ENCODE results near the gene ADGRA3.

The ADGRA3 gene

GRCh38 chr4:22521240-22521639 lies 5.4 kb upstream of the ADGRA3 start:
- Mint-ChIP-seq H3K27me3 (peaks cover 14% of the 10 kb centered on the region), H3K4me1 (peaks cover 3% of the 10 kb centered on the region), H3K9me3 (no peaks in the 10 kb centered on the region), H3K27ac (no peak overlapping the region), H3K4me3 (no peak overlapping the region)
- DNase-seq (no peak), ATAC-seq (no peak)

- H3K27ac Mint-ChIP-seq, result peak overlapping the region; percentile 96 to 98
- DNase-seq (peak; percentile 50 to 51), ATAC-seq (peak; percentile 88)
- H3K4me1 Mint-ChIP-seq, result peaks cover 31% of the 10 kb centered on the region
- no peaks in the 10 kb centered on the region for H3K9me3 Mint-ChIP-seq
- peak overlapping the region; percentile 99 for H3K4me3 Mint-ChIP-seq
- H3K27me3 Mint-ChIP-seq, result peaks cover 16% of the 10 kb centered on the region
Measured at GRCh38 chr4:22515145-22515887, 550 bp downstream of the ADGRA3 start.

- ATAC-seq (no peak), DNase-seq (no peak)
- Mint-ChIP-seq H3K4me3 (peak overlapping the region; percentile 99), H3K9me3 (no peaks in the 10 kb centered on the region), H3K4me1 (peaks cover 35% of the 10 kb centered on the region), H3K27ac (peak overlapping the region in 1 of 2 donors; percentile 96), H3K27me3 (peaks cover 16% of the 10 kb centered on the region)
Measured at GRCh38 chr4:22514481-22514880, 1.4 kb downstream of the ADGRA3 start.

- Mint-ChIP-seq H3K4me1 (peaks cover 36% of the 10 kb centered on the region), H3K27ac (no peak overlapping the region), H3K4me3 (peak overlapping the region; percentile 99), H3K9me3 (no peaks in the 10 kb centered on the region), H3K27me3 (peaks cover 16% of the 10 kb centered on the region)
- no peak for DNase-seq
- ATAC-seq, result no peak
Measured at GRCh38 chr4:22514001-22514400, 1.9 kb downstream of the ADGRA3 start.

- Mint-ChIP-seq H3K27ac (no peak overlapping the region), H3K4me1 (peaks cover 42% of the 10 kb centered on the region), H3K9me3 (no peaks in the 10 kb centered on the region), H3K27me3 (peaks cover 12% of the 10 kb centered on the region), H3K4me3 (no peak overlapping the region)
- DNase-seq (no peak), ATAC-seq (no peak)
Measured at GRCh38 chr4:22512306-22512705, 3.6 kb downstream of the ADGRA3 start.

GRCh38 chr4:22510750-22511149 lies 5.1 kb downstream of the ADGRA3 start:
- H3K4me3 Mint-ChIP-seq, result no peak overlapping the region
- ATAC-seq, result no peak
- no peaks in the 10 kb centered on the region for H3K27me3 Mint-ChIP-seq
- H3K27ac Mint-ChIP-seq, result no peak overlapping the region
- no peak for DNase-seq
- no peaks in the 10 kb centered on the region for H3K9me3 Mint-ChIP-seq
- peaks cover 46% of the 10 kb centered on the region for H3K4me1 Mint-ChIP-seq

GRCh38 chr4:22508376-22508775 lies 7.5 kb downstream of the ADGRA3 start:
- Mint-ChIP-seq H3K9me3 (no peaks in the 10 kb centered on the region), H3K4me3 (no peak overlapping the region), H3K4me1 (peaks cover 44% of the 10 kb centered on the region), H3K27me3 (no peaks in the 10 kb centered on the region), H3K27ac (no peak overlapping the region)
- DNase-seq, result no peak
- no peak for ATAC-seq

GRCh38 chr4:22504922-22505321 lies 10.9 kb downstream of the ADGRA3 start:
- Mint-ChIP-seq H3K4me3 (no peak overlapping the region), H3K4me1 (peaks cover 21% of the 10 kb centered on the region), H3K27me3 (no peaks in the 10 kb centered on the region), H3K9me3 (no peaks in the 10 kb centered on the region), H3K27ac (no peak overlapping the region)
- DNase-seq (no peak), ATAC-seq (no peak)

GRCh38 chr4:22504447-22504846 lies 11.4 kb downstream of the ADGRA3 start:
- Mint-ChIP-seq H3K27me3 (no peaks in the 10 kb centered on the region), H3K9me3 (no peaks in the 10 kb centered on the region), H3K4me1 (peaks cover 22% of the 10 kb centered on the region), H3K27ac (peak overlapping the region in 1 of 2 donors; percentile 59), H3K4me3 (no peak overlapping the region)
- DNase-seq (no peak), ATAC-seq (no peak)

- Mint-ChIP-seq H3K9me3 (no peaks in the 10 kb centered on the region), H3K27ac (peak overlapping the region in 1 of 2 donors; percentile 59), H3K27me3 (no peaks in the 10 kb centered on the region), H3K4me1 (peaks cover 19% of the 10 kb centered on the region), H3K4me3 (no peak overlapping the region)
- ATAC-seq (no peak), DNase-seq (no peak)
Measured at GRCh38 chr4:22502895-22503814, 12.7 kb downstream of the ADGRA3 start.

- Mint-ChIP-seq H3K4me3 (peak overlapping the region in 1 of 2 donors; percentile 38), H3K27me3 (no peaks in the 10 kb centered on the region), H3K9me3 (no peaks in the 10 kb centered on the region), H3K4me1 (peaks cover 19% of the 10 kb centered on the region), H3K27ac (peak overlapping the region; percentile 95 to 96)
- no peak for ATAC-seq
- no peak for DNase-seq
Measured at GRCh38 chr4:22501715-22502095, 14.2 kb downstream of the ADGRA3 start.

GRCh38 chr4:22500831-22501714 lies 14.8 kb downstream of the ADGRA3 start:
- DNase-seq, result peak; percentile 33 to 55
- H3K4me3 Mint-ChIP-seq, result peak overlapping the region in 1 of 2 donors; percentile 62

GRCh38 chr4:22500128-22500611 lies 15.7 kb downstream of the ADGRA3 start:
- H3K9me3 Mint-ChIP-seq, result peaks cover 0 to under 1% of the 10 kb centered on the region in 2 donors
- peak overlapping the region in 1 of 2 donors; percentile 36 for H3K27ac Mint-ChIP-seq
- no peaks in the 10 kb centered on the region for H3K27me3 Mint-ChIP-seq
- H3K4me3 Mint-ChIP-seq, result no peak overlapping the region
- H3K4me1 Mint-ChIP-seq, result peaks cover 5% of the 10 kb centered on the region
- DNase-seq (no peak), ATAC-seq (no peak)

More at GRCh38 chr4:22500831-22501714, 14.8 kb downstream of the ADGRA3 start:
- ATAC-seq, result peak; percentile 96
- no peaks in the 10 kb centered on the region for H3K27me3 Mint-ChIP-seq
- peaks cover 13% of the 10 kb centered on the region for H3K4me1 Mint-ChIP-seq
- H3K9me3 Mint-ChIP-seq, result no peaks in the 10 kb centered on the region
- H3K27ac Mint-ChIP-seq, result peak overlapping the region; percentile 95 to 96

- Mint-ChIP-seq H3K27me3 (no peaks in the 10 kb centered on the region), H3K9me3 (peaks cover 0 to 4% of the 10 kb centered on the region in 2 donors), H3K27ac (no peak overlapping the region), H3K4me1 (peaks cover 5% of the 10 kb centered on the region), H3K4me3 (no peak overlapping the region)
- DNase-seq (no peak), ATAC-seq (no peak)
Measured at GRCh38 chr4:22498866-22499265, 17.0 kb downstream of the ADGRA3 start.

Measured in stimulated activated naive CD8-positive, alpha-beta T cell treated with anti-CD3 and anti-CD28 coated beads, Interleukin-15, amount 100 ng/mL, for 72 hours (primary cell).